A549 (cell line): Measurements from ENCODE around the gene CC2D1A. TPM values are rescaled to one million over a fixed set of nuclear protein-coding genes. Genes with fewer than 3 reads are reported as not detected.

ENCODE experiments used
- ATAC-seq, 2 experiments: fragments of 200-7000 bp in 1 of 2; fragments of >200 bp in 1 of 2; cut with Nextera tagmentation in 1 of 2; cut with Tn5 transposase in 1 of 2; 3 replicates each; pipeline versions ENCODE4 v1.8.0 to v1.9.1; 2018 to 2020; ENCODE audit warnings: mild to moderate bottlenecking in 1 of 2, moderate library complexity in 1 of 2
- CTCF ChIA-PET: fragments of 300-600 bp; sonication (Branson Sonifier 250); formaldehyde crosslinking; extraction: SDS; loops from one replicate; lab custom pipeline; 2021; ENCODE audit warnings: antibody characterized with exemption, inconsistent platforms; lab: Yijun Ruan, JAX
- POLR2A ChIA-PET: fragments of 350-600 bp; formaldehyde crosslinking; extraction: SDS; loops from one replicate; lab custom pipeline; 2021; ENCODE audit warnings: antibody characterized with exemption, inconsistent platforms; lab: Yijun Ruan, JAX
- DNase-seq, 2 experiments: peaks; one replicate each; pipeline versions ENCODE4 v3.0.0 to v3.0.0-alpha.2; 2011 to 2016; ENCODE audit warnings: low read depth in 1 of 2, low spot score in 1 of 2
- FAIRE-seq: peaks from 2 replicates; lab custom pipeline; 2011; peaks lifted over from hg19 to GRCh38; lab: Jason Lieb, UNC
- H3K27ac ChIP-seq, 2 experiments: fragments of >200 bp; sonication (Bioruptor Twin); formaldehyde crosslinking; 3 replicates each; pipeline ENCODE4 v1.5.1; 2016 to 2017
- H3K4me1 ChIP-seq: fragments of >200 bp; sonication (Bioruptor Twin); formaldehyde crosslinking; 3 replicates; pipeline ENCODE4 v1.6.1; 2016
- H3K4me2 ChIP-seq: fragments of >200 bp; sonication (Bioruptor Twin); formaldehyde crosslinking; 3 replicates; pipeline ENCODE4 v1.6.1; 2016
- H3K4me3 ChIP-seq: fragments of >200 bp; sonication (Bioruptor Twin); formaldehyde crosslinking; 3 replicates; pipeline ENCODE4 v1.5.1; 2016
- H3K9me3 ChIP-seq: fragments of >200 bp; sonication (Bioruptor Twin); formaldehyde crosslinking; 3 replicates; pipeline ENCODE4 v1.6.1; 2016
- ATOH8 ChIP-seq: fragments of 250-450 bp; sonication (Bioruptor Pico); IDR thresholded peaks from 2 replicates; pipeline ENCODE4 v1.5.0; 2020; ENCODE audit warnings: low read depth, mild to moderate bottlenecking, moderate library complexity
- CBX2 ChIP-seq: fragments of 200-600 bp; sonication (generic); IDR thresholded peaks from 2 replicates; pipeline ENCODE4 v1.6.1; 2016; ENCODE audit warnings: low read depth, mild to moderate bottlenecking, borderline replicate concordance
- ESRRA ChIP-seq: fragments of 150-350 bp; IDR thresholded peaks from 2 replicates; pipeline ENCODE4 v1.6.1; 2014; ENCODE audit warnings: mild to moderate bottlenecking, low read length, borderline replicate concordance
- HEYL ChIP-seq: fragments of 250-450 bp; sonication (Bioruptor Pico); IDR thresholded peaks from 2 replicates; pipeline ENCODE4 v1.8.0; 2021; ENCODE audit warnings: mild to moderate bottlenecking, moderate library complexity
- HOXA7 ChIP-seq: fragments of 250-450 bp; sonication (Bioruptor Pico); IDR thresholded peaks from 2 replicates; pipeline ENCODE4 v1.5.0; 2020; ENCODE audit warnings: mild to moderate bottlenecking, moderate library complexity
- HOXB13 ChIP-seq: fragments of 250-450 bp; sonication (Bioruptor Pico); IDR thresholded peaks from 2 replicates; pipeline ENCODE4 v1.5.0; 2020; ENCODE audit warnings: low read depth, mild to moderate bottlenecking, moderate library complexity
- HOXB5 ChIP-seq: fragments of 250-450 bp; sonication (Bioruptor Pico); IDR thresholded peaks from 2 replicates; pipeline ENCODE4 v1.5.0; 2020; ENCODE audit warnings: mild to moderate bottlenecking, moderate library complexity
- JUN ChIP-seq, 2 experiments: fragments of >200 bp; sonication (Bioruptor Twin); formaldehyde crosslinking; IDR thresholded peaks; 2 replicates in 1 of 2; 3 replicates in 1 of 2; pipeline ENCODE4 v1.6.1; 2016 to 2017
- KDM1A ChIP-seq: fragments of 200-600 bp; sonication (generic); IDR thresholded peaks from 2 replicates; pipeline ENCODE4 v1.6.1; 2016; ENCODE audit warnings: low read depth, mild to moderate bottlenecking
- KDM5A ChIP-seq: fragments of 200-600 bp; sonication (generic); IDR thresholded peaks from 2 replicates; pipeline ENCODE4 v1.6.1; 2016; ENCODE audit warnings: antibody characterized with exemption, mild to moderate bottlenecking
- MAFK ChIP-seq: fragments of 450-650 bp; IDR thresholded peaks from 2 replicates; pipeline ENCODE4 v1.6.1; 2014; ENCODE audit not compliant: partially characterized antibody
- MYC ChIP-seq: IDR thresholded peaks from 2 replicates; pipeline ENCODE4 v1.6.1; 2012; ENCODE audit warnings: mild to moderate bottlenecking, inconsistent platforms, low read length, improper control_type of control experiment, borderline replicate concordance
- NPAS2 ChIP-seq: fragments of 250-450 bp; sonication (Bioruptor Pico); IDR thresholded peaks from 2 replicates; pipeline ENCODE4 v1.8.0; 2022; ENCODE audit warnings: mild to moderate bottlenecking, moderate library complexity, borderline replicate concordance
- SREBF2 ChIP-seq: fragments of 450-650 bp; IDR thresholded peaks from 2 replicates; pipeline ENCODE4 v1.6.1; 2014; ENCODE audit warnings: mild to moderate bottlenecking, moderate library complexity
- ZC3H11A ChIP-seq: fragments of 450-650 bp; IDR thresholded peaks from 2 replicates; pipeline ENCODE4 v1.6.1; 2014; ENCODE audit warnings: antibody characterized with exemption, mild to moderate bottlenecking
- WGBS: methylation state at CpG from one replicate; pipeline ENCODE4 v1.1.6; 2017; ENCODE audit errors: missing lambda C conversion rate; 5-methylcytosine and 5-hydroxymethylcytosine counted together
- polyA plus RNA-seq, 4 experiments: library from polyadenylated mRNA; depleted of rRNA in 3 of 4; stranded (reverse); fragments of >200 nt; fragmentation: RNase III in 1 of 4; extraction: RNeasy Plus Mini Kit Qiagen cat#74134 plus additional on column Dnase treatment in 1 of 4; gene quantifications; 2 replicates in 3 of 4; 3 replicates in 1 of 4; pipeline ENCODE4 v1.2.3, GENCODE V29; 2011 to 2017
- TF ChIP-seq, protein P1 (sequence below): fragments of 150-350 bp; IDR thresholded peaks from 2 replicates; pipeline ENCODE4 v1.6.1; 2014; ENCODE audit warnings: low read depth, mild to moderate bottlenecking, low read length

Gene CC2D1A
- polyA plus RNA-seq, 2 of the 4 experiments (the other 2 are of a cell fraction) = 4.8 to 13.9 TPM

DNA sequence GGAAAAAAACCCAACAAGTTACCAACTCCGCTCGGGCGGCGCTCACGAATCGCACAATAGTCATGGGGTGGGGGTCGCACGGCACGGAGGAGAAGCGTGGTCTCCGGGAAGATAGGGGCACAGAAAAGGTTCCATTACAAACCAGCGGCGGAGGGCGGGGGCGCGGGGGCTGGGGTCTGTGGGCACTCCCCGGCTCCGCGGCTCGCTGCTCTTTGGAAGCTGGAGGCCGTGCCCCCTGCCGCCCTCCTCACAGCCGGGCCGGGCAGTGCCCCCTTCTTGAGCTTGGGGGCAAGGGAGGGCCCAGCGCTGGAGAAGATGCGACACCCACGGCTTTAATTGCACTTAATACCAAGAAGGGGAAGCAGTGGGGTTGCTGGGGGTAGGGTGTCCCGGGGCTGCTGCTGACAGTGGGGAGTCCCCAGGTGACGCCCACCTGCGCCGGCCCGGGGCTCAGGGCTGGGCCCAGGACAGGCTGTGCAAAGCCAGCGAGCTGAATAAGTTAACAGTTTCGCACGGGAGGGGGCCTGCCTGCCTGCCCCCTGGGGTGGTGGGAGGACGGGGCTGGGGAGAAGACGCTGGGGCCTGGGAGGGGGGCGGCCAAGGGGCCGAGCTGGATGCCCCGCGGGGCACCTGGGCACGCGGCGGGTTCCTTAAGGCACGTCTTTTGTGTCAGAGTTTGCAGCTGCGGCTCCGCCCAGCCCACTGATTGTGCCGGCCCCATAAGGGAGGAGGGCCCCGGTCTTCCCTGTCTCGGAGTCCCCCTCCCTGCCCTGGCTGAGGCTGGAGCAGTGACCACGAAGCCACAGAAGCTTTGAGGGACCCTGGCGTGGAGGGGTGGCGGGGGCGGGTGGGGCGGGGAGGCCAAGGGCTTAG, 56.1 kb downstream of the CC2D1A start (continued):
- TF ChIP-seq ATOH8 (CRISPR knock-in tag) (no peak), ESRRA (no peak), SREBF2 (no peak), HOXA7 (CRISPR knock-in tag) (no peak), KDM5A (no peak)

DNA sequence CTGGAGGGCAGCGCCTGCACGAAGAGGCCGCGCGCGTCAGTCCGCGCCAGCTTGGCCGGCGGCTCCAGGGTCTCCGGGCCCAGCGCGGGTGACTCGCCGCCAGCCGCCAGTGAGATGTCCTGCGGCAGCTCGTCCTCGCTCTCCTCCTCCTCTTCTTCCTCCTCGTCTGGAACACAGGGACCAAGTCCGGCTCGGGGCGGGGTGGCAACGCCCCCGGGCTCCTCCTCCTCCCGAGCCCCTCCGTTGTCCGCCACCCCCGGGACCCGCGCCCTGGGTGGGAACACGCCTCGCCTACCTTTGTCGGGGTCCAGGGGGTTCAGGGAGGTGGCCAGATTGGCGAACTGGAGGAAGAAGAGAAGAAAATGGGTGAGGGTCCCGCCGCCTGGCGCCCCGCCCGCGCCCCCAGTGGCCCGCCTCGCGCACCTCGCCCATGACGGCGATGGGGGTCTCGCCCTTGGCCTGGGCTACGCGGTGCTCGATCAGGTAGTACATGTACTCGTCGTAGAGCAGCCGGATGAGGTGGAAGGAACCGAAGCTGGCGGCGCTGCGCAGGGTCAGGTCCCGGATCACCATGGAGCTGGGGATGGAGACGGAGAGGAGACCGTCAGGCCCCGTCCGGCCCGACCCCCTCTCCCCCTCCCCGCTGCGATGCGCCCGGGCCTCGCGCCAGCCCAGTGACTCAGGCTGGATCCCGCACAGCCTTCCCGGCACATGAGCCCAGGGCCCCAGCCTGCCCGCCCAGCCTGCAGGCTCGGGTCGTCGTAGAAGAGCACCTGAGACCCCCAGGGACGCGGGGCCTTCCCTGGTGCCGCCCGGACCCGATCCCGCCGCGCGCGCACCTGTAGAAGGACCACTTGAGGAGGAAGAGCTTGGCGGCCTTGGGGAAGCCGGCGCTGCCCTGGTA, 57.0 kb downstream of the CC2D1A start:
- CTCF ChIA-PET = interaction anchor here (0.6 to 2.3 kb wide), 4 partner anchors 10 to 110 kb away, joined by 3 to 5 read pairs (median 4); no protein-coding TSS in a partner anchor
- WGBS = 95% methylated on average over 40 of the region's 89 CpGs
- Histone ChIP-seq H3K9me3 (no peaks in the 10 kb centered on the region), H3K4me2 (no peak overlapping the region), H3K4me1 (no peaks in the 10 kb centered on the region), H3K27ac (no peak overlapping the region), H3K4me3 (no peak overlapping the region)
- TF ChIP-seq JUN (IDR thresholded peaks at IDR 0.05) (no peak), HEYL (CRISPR knock-in tag) (no peak)
- DNase-seq = no peak
- ATAC-seq = no peak
- no peak for FAIRE-seq
- POLR2A ChIA-PET = no interaction called here

GRCh38 chr19:13963603-13964105, 57.7 kb downstream of the CC2D1A start:
- ChIA-PET CTCF (interaction anchor here (0.6 to 0.9 kb wide), 2 partner anchors 51 to 109 kb away, joined by 3 read pairs; no protein-coding TSS in a partner anchor), POLR2A (no interaction called here)
- no peak for ATAC-seq
- H3K27ac ChIP-seq = no peak overlapping the region
- no peak overlapping the region for H3K4me3 ChIP-seq
- no peaks in the 10 kb centered on the region for H3K9me3 ChIP-seq
- no peak for FAIRE-seq
- WGBS = 95% methylated on average over 17 of the region's 48 CpGs
- no peaks in the 10 kb centered on the region for H3K4me1 ChIP-seq
- DNase-seq = no peak
- H3K4me2 ChIP-seq = no peak overlapping the region
- TF ChIP-seq, protein P1, sequence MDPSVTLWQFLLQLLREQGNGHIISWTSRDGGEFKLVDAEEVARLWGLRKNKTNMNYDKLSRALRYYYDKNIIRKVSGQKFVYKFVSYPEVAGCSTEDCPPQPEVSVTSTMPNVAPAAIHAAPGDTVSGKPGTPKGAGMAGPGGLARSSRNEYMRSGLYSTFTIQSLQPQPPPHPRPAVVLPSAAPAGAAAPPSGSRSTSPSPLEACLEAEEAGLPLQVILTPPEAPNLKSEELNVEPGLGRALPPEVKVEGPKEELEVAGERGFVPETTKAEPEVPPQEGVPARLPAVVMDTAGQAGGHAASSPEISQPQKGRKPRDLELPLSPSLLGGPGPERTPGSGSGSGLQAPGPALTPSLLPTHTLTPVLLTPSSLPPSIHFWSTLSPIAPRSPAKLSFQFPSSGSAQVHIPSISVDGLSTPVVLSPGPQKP = no peak
- TF ChIP-seq HOXA7 (CRISPR knock-in tag) (no peak), HOXB5 (CRISPR knock-in tag) (no peak), ZC3H11A (no peak), ATOH8 (CRISPR knock-in tag) (no peak), KDM1A (no peak), NPAS2 (CRISPR knock-in tag) (no peak), MYC (no peak), CBX2 (no peak), JUN (IDR thresholded peaks at IDR 0.05) (no peak), MAFK (no peak), SREBF2 (no peak), ESRRA (no peak), HOXB13 (CRISPR knock-in tag) (no peak)
